ENCODE results near the gene RPLP2. TPM values are rescaled to one million over a fixed set of nuclear protein-coding genes. Genes with fewer than 3 reads are reported as not detected.

The RPLP2 gene
- total RNA-seq, 1 donor from 2014 or later = 1,651 TPM

- no peaks in the 10 kb centered on the region for H3K9me3 Mint-ChIP-seq
- H3K27ac Mint-ChIP-seq = no peak overlapping the region
- H3K36me3 Mint-ChIP-seq = peaks cover 5% of the 10 kb centered on the region
- no peak overlapping the region for H3K4me3 Mint-ChIP-seq
- TF ChIP-seq, protein P1, sequence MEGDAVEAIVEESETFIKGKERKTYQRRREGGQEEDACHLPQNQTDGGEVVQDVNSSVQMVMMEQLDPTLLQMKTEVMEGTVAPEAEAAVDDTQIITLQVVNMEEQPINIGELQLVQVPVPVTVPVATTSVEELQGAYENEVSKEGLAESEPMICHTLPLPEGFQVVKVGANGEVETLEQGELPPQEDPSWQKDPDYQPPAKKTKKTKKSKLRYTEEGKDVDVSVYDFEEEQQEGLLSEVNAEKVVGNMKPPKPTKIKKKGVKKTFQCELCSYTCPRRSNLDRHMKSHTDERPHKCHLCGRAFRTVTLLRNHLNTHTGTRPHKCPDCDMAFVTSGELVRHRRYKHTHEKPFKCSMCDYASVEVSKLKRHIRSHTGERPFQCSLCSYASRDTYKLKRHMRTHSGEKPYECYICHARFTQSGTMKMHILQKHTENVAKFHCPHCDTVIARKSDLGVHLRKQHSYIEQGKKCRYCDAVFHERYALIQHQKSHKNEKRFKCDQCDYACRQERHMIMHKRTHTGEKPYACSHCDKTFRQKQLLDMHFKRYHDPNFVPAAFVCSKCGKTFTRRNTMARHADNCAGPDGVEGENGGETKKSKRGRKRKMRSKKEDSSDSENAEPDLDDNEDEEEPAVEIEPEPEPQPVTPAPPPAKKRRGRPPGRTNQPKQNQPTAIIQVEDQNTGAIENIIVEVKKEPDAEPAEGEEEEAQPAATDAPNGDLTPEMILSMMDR (IDR thresholded peaks at IDR 0.05; ENCODE audit: unreplicated experiment) = no peak
- no peaks in the 10 kb centered on the region for H3K27me3 Mint-ChIP-seq (ENCODE audit: low read depth)
- H3K4me1 Mint-ChIP-seq = peaks cover 22% of the 10 kb centered on the region
- DNase-seq (ENCODE audit: low spot score in 2 of 2, unreplicated experiment in 2 of 2) = no peak
Observed at GRCh38 chr11:813072-813455, 3.3 kb downstream of the RPLP2 start.

- Mint-ChIP-seq H3K27ac (no peak overlapping the region), H3K27me3 (ENCODE audit: low read depth) (no peaks in the 10 kb centered on the region), H3K36me3 (peaks cover 5% of the 10 kb centered on the region), H3K4me3 (no peak overlapping the region), H3K4me1 (peaks cover 22% of the 10 kb centered on the region), H3K9me3 (no peaks in the 10 kb centered on the region)
- TF ChIP-seq, protein P1 (IDR thresholded peaks at IDR 0.05; ENCODE audit: unreplicated experiment) = no peak
- DNase-seq (ENCODE audit: low spot score in 2 of 2, unreplicated experiment in 2 of 2) = no peak
Observed at GRCh38 chr11:813456-814096, 3.8 kb downstream of the RPLP2 start.

GRCh38 chr11:815675-816432 is 6.1 kb downstream of the RPLP2 start:
- H3K4me3 Mint-ChIP-seq = no peak overlapping the region
- no peaks in the 10 kb centered on the region for H3K9me3 Mint-ChIP-seq
- DNase-seq (ENCODE audit: low spot score in 2 of 2, unreplicated experiment in 2 of 2) = no peak
- H3K36me3 Mint-ChIP-seq = peaks cover 5% of the 10 kb centered on the region
- TF ChIP-seq, protein P1 (IDR thresholded peaks at IDR 0.05; ENCODE audit: unreplicated experiment) = no peak
- no peaks in the 10 kb centered on the region for H3K27me3 Mint-ChIP-seq (ENCODE audit: low read depth)
- H3K4me1 Mint-ChIP-seq = peaks cover 13% of the 10 kb centered on the region
- no peak overlapping the region for H3K27ac Mint-ChIP-seq

DNA sequence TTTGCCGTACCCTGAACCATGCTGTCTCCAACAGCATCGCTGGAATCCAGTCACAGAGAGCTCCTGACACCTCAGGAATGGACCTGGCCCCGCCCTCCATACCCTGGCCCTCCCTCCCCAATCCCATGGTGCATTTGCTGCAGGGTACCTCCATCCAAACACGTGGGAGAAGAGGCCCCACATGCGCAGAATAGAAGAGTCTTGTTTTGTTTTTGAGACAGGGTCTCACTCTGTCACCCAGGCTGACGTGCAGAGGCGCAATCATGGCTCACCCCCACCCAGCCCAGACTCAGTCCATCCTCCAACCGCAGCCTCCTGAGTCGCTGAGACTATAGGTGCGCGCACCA is 6.6 kb downstream of the RPLP2 start:
- Mint-ChIP-seq H3K9me3 (no peaks in the 10 kb centered on the region), H3K27ac (no peak overlapping the region), H3K4me1 (peaks cover 12% of the 10 kb centered on the region), H3K27me3 (ENCODE audit: low read depth) (no peaks in the 10 kb centered on the region), H3K36me3 (peaks cover 5% of the 10 kb centered on the region), H3K4me3 (no peak overlapping the region)
- TF ChIP-seq, protein P1 (IDR thresholded peaks at IDR 0.05; ENCODE audit: unreplicated experiment) = no peak
- DNase-seq (ENCODE audit: low spot score in 2 of 2, unreplicated experiment in 2 of 2) = no peak

GRCh38 chr11:818396-819128 is 8.8 kb downstream of the RPLP2 start, which contains the start of gene PNPLA2:
Gene PNPLA2, plus strand, starts transcription at chr11:818914. Its CDS starts 805 bp downstream, at chr11:819719.
- Mint-ChIP-seq H3K36me3 (peaks cover 4% of the 10 kb centered on the region), H3K4me3 (peak within 1 kb of the TSS; percentile 78), H3K9me3 (no peaks in the 10 kb centered on the region), H3K27me3 (ENCODE audit: low read depth) (no peaks in the 10 kb centered on the region), H3K4me1 (peaks cover 10% of the 10 kb centered on the region), H3K27ac (no peak within 1 kb of the TSS)
- DNase-seq (ENCODE audit: low spot score in 2 of 2, unreplicated experiment in 2 of 2) = no peak
- TF ChIP-seq, protein P1 (IDR thresholded peaks at IDR 0.05; ENCODE audit: unreplicated experiment) = no peak
